ENCODE measurements around the gene NAALADL2.

GRCh38 chr3:174891524-174892203 lies 32.5 kb downstream of the NAALADL2 start:
- no peak for TF ChIP-seq CTCF (IDR thresholded peaks at IDR 0.05; ENCODE audit: poor library complexity, severe bottlenecking)
- TF ChIP-seq EZH2 (IDR thresholded peaks at IDR 0.05; ENCODE audit: borderline replicate concordance, insufficient read depth, low read length, poor library complexity, severe bottlenecking): no peak
- TF ChIP-seq EP300 (conservative IDR thresholded peaks at IDR 0.05; ENCODE audit: poor library complexity, severe bottlenecking): no peak
- TF ChIP-seq RAD21 (conservative IDR thresholded peaks at IDR 0.05): no peak
- TF ChIP-seq SMC3 (conservative IDR thresholded peaks at IDR 0.05; ENCODE audit: poor library complexity): no peak
- no peak for TF ChIP-seq TAF1 (IDR thresholded peaks at IDR 0.05; ENCODE audit: low read depth)
- TF ChIP-seq POLR2AphosphoS5 (IDR thresholded peaks at IDR 0.05): no peak
- TF ChIP-seq MXI1 (conservative IDR thresholded peaks at IDR 0.05; ENCODE audit: poor library complexity, severe bottlenecking): no peak
- TF ChIP-seq REST (IDR thresholded peaks at IDR 0.05; ENCODE audit: borderline replicate concordance): no peak
